NCI-H1092 (cell line): ENCODE measurements around the gene COL3A1.

Experiments
- DNase-seq: peaks from one replicate; lab custom pipeline; 2025; lab: John Stamatoyannopoulos, UW

The COL3A1 gene

GRCh38 chr2:189015359-189015758, 41.2 kb downstream of the COL3A1 start:
- DNase-seq: no peak

GRCh38 chr2:189016311-189016861, 42.2 kb downstream of the COL3A1 start:
- DNase-seq: no peak

GRCh38 chr2:189018631-189019030, 44.5 kb downstream of the COL3A1 start:
- DNase-seq: no peak

- no peak for DNase-seq
These were observed 46.0 kb downstream of the COL3A1 start for GRCh38 chr2:189020179-189020578.

- DNase-seq: no peak
These were observed 47.9 kb downstream of the COL3A1 start for GRCh38 chr2:189022053-189022481.

- no peak for DNase-seq
These were observed 48.3 kb downstream of the COL3A1 start for GRCh38 chr2:189022492-189022891.

- DNase-seq: no peak
These were observed 50.9 kb downstream of the COL3A1 start for GRCh38 chr2:189024901-189025618.

- DNase-seq: no peak
These were observed 63.3 kb downstream of the COL3A1 start for GRCh38 chr2:189037518-189037917.

GRCh38 chr2:189045836-189046235, 71.7 kb downstream of the COL3A1 start:
- no peak for DNase-seq

GRCh38 chr2:189046320-189046719, 72.1 kb downstream of the COL3A1 start:
- DNase-seq: no peak

- DNase-seq: no peak
These were observed 73.2 kb downstream of the COL3A1 start for GRCh38 chr2:189047171-189047888.

GRCh38 chr2:189048189-189048588, 74.0 kb downstream of the COL3A1 start:
- DNase-seq: no peak

GRCh38 chr2:189049709-189050164, 75.6 kb downstream of the COL3A1 start:
- no peak for DNase-seq

- no peak for DNase-seq
These were observed 76.1 kb downstream of the COL3A1 start for GRCh38 chr2:189050165-189050712.

- DNase-seq: no peak
These were observed 82.3 kb downstream of the COL3A1 start for GRCh38 chr2:189056200-189057106.

- DNase-seq: no peak
These were observed 83.1 kb downstream of the COL3A1 start for GRCh38 chr2:189057316-189057715.

- no peak for DNase-seq
These were observed 86.0 kb downstream of the COL3A1 start for GRCh38 chr2:189060096-189060642.
